HG03064 (cell line): ENCODE data around the gene MBNL3.

Experiments
- ATAC-seq: cut with Tn5 transposase; IDR thresholded peaks from one replicate; pipeline ENCODE4 v1.9.1; 2021; ENCODE audit warnings: low read depth; ENCODE audit not compliant: unreplicated experiment

Gene MBNL3

DNA sequence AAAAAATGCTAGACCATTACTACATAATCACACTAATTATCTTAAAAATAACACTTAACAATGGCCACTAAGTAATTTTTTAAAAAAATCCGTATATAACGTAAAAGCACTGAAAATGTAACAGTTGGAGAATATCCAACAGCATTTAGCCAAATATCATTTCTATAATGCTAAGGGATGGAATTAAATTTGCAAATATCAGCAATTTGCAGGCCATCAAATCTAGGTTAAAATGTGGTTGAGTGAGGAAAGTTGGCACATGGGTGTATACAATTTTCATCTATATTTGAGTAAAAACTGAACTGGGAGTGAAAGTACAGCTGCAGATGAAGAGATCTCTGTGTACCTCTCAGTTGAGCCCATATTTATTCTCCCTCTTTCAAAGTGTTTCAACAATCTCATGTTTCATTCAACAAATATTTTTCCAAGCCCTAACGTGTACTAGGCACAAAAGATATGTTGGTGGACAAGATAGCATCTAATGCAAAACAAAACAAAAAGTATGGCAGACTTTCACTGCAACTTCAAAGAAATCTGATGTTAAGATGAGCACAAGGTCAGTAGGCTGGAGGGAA, 63.0 kb downstream of the MBNL3 start:
- no peak for ATAC-seq

DNA sequence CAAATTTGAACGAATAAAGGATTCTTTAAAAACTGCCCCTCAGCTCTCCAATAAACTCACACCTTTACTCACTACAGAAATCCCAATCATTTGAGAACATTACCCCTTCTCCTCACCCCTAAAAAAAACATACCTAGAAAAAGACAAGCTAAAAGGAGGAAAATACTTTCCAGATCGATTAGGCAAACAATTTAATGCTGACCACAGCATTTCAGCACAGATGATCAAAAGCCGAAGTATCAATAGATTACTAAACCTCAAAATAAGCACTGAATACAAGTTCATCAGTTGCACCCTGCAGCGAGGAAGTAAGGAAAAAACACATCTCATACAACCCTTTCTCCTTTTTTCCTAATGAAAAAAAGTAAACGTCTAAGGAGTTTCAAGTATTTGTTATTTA, 65.5 kb downstream of the MBNL3 start:
- no peak for ATAC-seq

DNA sequence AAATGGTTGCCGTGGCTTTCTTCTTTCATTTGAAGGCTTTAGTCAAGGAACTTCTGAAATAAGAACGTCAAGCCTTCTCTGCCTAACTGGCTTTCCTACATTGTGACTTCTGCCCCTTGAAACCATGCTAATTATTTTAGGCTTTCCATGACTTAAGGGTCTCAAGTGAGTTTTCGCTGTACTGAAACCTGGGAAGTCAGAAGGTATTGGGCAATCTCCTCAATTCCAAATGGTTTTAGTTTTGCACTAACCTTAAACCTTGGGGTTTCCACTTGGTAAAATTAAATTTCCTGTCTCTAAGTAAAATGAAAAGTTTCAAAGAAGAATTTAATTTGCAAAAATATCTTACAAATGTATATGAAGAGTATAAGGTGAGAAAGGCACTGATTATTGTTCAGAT, 73.8 kb downstream of the MBNL3 start:
- ATAC-seq = no peak

DNA sequence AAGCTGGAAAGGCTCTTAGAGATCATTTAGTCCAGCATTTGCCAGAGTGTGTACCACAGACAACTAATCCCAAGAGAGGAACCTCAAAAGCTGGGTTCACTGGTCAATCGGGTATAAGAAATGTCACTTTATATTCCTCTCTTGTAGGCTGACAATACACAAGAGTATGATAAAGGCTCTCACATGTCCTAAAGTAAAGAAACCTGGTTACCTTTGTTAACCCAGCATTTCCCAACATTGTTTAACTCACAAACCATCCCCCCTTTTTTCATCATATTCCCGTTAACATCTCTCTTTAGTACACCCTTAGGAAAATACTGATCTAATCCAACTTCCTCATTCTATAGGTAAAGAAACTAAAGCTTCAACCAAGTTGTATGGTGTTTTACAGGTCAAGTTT, 74.4 kb downstream of the MBNL3 start:
- ATAC-seq = no peak

DNA sequence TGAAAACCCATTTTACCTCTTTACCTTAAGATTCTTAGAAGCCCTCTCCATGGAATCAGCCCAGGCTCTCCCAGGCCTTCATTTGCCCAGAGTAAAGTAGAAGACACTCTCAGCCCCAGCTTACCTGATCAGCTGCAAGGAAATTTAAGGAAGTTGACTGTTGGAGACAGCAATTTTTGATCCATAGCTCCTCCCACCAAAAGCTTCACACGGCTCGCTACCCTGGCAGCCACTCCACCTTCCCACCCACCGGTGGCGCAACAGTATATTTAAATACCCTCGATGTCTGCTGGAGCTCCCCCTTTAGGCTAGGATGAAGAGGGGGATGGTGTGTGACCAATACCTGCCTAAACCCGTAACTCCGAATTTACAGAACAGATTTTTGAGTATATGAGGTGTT, 75.4 kb downstream of the MBNL3 start:
- no peak for ATAC-seq

DNA sequence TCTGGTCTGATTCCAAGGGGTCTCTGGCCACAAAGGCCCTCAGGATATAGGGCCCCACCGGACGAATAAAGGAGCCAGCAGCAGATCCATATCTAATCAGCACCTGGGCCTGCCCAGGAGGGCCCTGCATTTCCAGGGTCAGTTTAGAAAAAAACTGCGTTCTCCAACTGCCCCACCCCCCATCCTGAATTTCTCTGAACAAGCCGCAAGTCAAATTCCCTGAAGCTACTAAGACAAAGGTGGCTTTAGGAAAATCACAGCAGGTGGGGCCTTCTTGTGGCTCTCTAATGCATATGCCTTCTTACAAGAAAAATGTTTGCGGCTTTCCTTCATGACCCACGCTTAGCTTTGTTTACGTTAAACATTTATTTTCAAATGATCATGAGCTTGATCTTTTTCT, 76.6 kb downstream of the MBNL3 start:
- no peak for ATAC-seq

DNA sequence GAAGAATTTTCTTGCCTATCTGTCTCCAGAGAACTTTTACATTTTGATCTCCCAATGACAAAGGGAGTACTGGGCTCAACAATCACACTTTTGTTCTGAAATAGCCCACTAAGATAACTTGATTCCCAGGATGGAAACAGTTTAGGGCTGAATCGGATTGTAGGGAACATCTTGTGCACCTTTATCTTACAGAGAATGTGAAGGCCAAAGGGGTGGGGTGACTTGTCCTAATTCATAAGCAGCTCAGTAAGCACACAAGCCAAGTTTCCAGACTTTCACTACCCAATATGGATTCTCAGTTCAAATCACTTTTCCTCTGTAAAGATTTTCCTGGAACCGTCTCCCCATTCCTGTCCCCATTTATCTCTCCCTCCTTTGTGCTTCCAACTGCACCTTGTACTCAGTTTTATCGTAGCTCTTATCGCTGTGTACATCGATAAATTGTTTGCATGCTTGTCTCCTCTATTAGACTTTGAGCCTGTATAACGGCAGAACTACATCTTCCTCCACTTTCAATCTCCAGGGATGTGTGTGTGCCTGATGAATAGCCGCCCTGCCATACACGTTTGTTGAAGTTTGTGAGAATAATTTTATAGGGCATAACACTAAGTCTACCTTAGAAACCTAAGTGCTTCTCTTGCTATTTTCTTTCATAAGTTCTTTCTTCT, 77.4 kb downstream of the MBNL3 start:
- no peak for ATAC-seq

DNA sequence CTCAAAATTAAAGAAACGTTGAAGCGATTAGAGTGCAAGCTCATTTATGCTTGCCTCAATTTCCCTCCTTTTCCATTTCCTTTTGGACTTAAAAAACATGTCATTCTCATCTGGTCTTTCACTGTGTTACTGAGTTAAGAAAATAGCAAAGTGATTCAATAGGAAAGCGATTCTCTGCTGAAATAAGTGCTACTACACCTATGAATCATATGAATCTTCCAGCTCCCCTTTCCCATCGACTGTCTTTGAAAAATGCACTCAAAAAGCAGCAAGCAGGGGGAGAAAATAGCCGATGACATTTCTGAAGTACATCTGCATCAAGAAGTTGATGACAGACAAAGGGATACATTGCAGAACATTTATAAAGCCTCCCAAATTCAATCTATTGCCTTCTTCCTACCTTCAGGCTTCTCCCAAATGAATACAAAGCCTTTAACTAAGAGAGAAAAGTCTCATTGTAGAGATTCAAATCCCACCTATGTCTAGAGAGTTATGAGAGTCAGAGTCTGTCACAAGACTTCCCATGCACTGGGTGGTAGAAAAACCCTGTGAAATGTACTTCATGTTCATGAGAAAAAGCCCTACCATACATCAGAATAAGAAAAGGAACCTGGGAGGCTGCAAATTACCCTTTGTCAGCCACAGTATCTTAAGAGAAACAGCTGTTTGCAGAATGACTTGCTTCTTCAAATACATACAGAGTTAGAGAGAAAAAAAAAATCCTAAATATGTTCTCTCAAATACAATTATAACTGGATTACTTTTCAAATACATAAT, 78.9 kb downstream of the MBNL3 start:
- no peak for ATAC-seq

DNA sequence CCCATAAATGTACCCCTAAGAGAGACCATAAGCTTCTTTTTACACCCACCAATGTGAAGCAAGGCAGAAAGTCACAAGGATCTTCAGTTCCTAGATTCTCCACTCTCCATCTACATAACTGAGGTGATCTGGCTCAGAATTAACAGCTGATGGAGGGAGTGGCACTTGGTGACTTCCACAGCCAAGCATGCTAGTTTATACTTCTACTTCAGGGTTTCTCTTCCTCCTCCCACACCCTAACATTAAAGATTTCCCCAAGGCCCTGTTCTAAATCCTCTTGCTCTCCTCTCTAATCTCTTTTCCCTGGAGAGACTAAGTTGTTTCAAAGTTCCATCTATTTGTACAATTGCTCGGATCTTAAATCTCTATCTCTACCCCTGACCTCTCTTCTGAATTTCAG, 81.1 kb downstream of the MBNL3 start:
- no peak for ATAC-seq

DNA sequence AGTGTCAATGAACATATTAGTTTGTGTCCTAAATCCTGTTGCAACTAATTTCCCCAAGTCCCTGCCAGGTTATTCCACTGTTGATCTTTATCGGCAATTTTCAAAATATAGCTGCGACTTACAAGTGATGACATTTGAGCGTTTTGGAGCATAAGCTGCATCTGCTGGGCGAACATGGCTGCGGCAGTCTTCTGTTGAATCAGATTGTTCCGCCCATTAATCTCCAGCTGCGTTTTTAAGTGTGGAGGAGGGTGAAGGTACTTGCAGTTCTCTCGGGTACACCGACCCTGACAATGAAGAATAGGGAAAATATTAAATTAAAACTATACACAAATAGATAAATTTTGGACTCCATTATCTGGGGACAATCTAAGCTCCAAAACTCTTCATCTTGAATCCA, 82.7 kb downstream of the MBNL3 start:
- no peak for ATAC-seq

DNA sequence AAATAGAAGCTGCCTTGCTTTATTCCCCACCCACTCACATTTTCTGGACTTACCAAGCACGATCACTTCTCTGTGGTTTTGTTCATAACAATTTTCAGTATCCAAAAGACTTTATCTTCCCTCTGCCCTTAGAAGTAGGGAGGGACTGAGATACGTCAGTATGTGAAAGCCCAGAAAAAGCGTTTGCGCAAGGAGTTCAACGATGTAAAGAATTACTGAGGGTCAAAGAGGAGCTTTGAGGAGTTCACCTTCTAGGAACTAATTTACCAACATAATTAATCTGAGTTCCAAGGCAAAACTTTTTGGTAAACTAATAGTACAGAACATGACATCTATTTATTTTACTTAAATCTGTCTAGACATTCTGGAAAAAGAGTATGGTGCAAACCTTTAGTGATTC, 84.6 kb downstream of the MBNL3 start:
- no peak for ATAC-seq

DNA sequence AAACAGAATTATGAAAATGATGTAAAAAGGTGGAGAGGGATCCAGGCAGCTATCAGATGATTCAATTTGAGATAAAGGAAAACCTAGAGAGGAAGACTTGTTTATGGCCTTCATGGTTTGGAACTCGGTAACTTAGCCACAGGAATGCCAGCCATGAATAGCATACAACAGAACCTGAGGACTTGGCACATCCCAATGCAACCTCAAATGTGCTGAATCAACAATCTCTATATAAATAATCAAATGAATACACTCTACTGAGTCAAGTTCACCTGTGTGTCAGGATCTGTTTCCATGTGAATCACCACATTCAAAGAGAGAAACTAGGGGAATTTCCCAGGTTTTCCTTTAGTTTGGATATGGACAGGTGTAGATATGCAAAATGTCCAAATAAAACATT, 86.9 kb downstream of the MBNL3 start:
- no peak for ATAC-seq

DNA sequence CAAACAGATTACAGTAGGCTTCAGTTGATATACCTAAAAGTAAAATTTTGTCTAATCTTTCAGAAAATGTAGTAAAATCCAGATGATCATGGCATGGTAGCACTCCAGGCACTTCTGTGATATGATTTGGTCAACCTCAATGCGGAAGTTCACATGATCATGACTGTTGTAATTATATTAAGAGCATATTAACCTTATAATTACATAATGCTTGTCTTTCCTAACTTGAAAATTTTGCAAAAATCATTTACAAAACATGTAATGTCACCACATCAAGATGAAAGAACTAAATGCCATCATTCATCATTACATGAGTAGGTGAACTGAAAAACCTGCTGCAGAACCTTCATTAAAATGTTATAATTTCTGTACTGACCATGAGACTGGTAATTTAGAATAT, 88.1 kb downstream of the MBNL3 start:
- ATAC-seq = no peak

DNA sequence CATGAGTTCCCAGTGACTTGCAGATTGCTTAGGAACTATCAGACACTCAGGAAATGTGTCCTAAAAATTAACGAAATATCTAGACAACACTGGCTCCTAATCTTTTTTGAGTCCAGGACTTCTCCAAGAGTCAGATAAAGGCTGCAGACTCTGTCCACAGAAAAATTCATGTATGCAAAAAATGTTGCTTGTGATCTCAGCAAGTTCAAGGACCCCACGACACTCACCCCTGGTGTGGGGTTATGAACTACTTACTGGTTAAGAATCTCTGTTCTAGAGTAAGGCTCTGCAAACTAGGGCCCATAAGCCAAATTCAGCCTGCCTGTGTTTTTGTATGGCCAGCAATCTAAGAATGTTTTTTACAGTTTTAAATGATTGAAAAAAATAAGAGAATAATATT, 93.2 kb downstream of the MBNL3 start:
- no peak for ATAC-seq

DNA sequence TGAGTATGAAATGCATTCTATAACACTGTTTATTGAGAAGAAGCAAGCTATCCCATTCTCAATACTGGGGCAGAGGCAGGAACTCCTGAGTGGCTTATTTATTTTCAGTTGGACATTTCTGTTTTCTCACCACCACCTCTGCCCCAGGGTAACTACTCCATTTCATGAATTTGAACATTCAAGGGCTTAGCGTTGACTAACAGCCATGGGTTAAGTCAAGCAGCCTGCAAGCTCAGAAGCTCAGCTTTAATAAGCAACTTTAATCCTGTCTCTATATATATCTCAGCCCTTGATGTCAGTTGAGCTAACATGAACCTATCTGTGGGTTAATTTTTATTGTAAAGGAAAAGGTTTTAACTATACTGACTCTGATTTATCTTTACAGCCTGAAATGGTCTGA, 93.8 kb downstream of the MBNL3 start:
- ATAC-seq = no peak

DNA sequence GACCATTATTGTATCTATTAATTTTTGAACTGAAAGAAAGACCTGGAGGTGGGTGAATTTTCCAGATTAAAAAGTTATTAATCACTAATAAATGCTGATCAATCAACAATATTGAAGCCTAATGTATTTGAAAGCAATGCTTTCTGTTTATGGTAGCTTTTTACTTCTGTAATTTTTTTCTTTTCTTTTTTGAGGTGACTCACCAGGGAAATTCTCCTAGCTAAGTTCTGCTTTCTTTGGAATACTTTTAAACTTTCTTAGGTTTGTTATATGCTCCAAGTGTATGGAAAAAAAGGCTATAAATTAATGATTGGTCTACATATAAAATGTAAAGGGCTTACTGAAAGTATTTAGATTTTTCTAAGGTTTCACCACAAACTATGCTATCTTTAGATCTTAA, 94.2 kb downstream of the MBNL3 start:
- ATAC-seq = no peak

DNA sequence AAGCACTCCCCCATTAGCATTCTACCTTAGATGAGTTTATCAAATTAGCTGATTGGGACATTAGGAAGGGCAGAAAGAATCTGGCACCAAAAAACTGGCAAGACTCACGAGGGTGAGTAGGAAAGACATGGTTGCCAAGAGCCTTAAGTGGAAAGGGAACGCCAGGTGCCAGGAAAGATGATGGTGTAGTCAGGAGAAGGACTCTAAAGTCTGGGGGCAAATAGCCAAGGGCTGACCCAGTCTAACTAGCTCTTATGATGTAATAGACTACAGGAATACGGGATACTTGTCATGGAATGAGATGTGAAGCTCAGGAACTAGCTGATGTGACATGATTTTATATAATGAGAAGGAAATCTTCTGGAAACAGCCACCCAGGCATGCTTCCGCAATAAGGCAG, 94.8 kb downstream of the MBNL3 start:
- ATAC-seq = no peak

DNA sequence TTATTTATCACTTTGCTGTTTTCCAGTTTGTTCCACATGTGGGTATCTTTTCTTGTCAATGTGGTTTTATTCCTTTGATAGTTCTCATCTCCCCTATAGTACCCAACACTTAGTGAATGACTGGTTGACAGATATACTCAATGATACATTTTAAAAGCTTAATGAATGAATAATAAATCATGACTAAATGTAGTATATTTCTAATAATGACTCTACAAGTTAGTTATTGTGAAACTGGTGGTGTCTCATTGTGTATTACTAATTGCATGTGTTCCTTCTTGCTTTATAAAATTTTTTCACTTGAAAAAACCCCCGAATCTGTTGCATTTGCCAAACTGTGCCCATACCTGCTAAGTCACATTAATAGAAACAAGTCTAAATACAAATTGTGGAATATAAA, 95.4 kb downstream of the MBNL3 start:
- ATAC-seq = no peak

DNA sequence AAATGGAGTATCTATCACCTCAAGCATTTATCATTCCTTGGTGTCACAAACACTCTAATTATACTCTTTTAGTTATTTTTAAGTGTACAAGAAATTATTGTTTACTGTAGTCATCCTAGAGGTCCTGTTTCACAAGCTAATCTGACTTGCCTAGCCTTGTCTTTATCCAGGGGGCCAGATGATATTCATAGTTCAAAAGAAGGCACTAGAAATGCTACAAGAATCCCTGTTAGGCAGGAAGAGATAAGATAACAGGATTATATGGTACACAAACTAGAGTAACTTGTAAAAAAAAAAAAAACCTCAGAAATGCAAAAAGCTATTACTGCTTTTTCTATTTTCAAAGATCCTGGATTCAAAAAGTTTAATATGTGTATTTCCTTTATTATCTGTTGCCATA, 95.8 kb downstream of the MBNL3 start:
- no peak for ATAC-seq

DNA sequence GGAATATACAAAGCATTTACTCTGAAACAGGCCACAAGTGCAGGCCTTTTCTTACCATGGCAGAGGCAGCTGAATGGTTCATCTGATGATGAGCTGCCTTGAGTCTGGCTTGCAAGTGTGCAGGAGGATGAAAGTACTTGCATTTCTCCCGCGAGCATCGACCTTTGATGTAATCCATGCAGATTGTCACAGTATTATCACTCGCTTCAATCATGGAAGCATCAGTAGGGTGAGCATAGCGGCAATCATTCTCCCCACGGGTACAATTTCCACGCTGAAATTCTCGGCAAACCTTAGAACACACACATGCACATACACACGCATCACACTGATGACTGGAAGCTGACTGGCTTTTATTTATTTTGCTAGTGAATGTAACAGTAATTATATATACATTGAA, 98.0 kb downstream of the MBNL3 start:
- ATAC-seq = no peak

DNA sequence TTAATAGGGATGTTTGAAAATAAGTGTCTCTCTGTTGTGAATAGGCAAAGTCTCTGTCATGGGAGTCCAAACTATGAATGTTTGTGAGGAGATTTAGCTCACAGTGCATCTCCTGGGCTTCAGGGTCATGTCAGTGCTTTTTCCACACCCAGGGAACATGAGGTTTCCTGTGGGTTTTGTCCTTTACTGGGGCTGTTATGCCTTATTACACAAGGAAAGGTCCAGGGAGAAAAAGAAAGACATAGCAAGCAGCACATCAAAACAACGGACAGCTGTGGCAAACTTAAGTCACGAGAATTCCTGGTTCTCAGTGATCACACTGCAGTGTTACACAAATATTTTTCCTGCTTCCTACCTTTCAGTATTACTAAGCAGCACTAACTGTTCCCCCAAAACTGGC, 99.4 kb downstream of the MBNL3 start:
- no peak for ATAC-seq

DNA sequence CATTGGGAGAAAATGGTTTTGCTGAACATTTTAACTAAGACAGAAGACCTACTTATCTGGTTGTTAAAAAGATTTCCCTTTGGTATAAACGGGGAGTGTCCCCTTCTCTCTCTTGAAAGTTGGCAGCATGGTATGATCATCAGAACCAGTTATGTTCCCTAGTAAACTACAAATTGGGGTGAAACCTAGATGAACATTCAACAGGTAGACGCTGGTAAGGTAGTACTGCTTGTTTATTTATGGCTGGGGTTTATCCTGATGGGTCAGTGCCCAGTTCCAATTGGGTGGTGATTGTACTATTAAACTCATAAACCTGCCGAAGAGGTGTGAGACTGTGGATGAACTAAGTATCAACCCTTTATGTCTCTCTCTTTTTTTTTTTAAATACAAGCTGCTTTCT, 100.5 kb downstream of the MBNL3 start:
- no peak for ATAC-seq
